Measurements from ENCODE around the gene PRUNE2.

- TF ChIP-seq GABPA (IDR thresholded peaks at IDR 0.05; ENCODE audit: low read depth, low read length) (no peak), GABPA (CRISPR knock-in tag; IDR thresholded peaks at IDR 0.05; ENCODE audit: low read depth) (no peak), ZNF407 (CRISPR knock-in tag; IDR thresholded peaks at IDR 0.05; ENCODE audit: not compliant biosample characterization) (no peak), CTCF (CRISPR knock-in tag; IDR thresholded peaks at IDR 0.05) (no peak)
These were observed 248.6 kb downstream of the PRUNE2 start for GRCh38 chr9:76657265-76657664.

Measured in HepG2 (cell line).